ENCODE data around the gene PTX4.
"Not testable (repeated sequence)": the region's sequence is repeated elsewhere in the genome, so short reads cannot be mapped to it uniquely, and the experiment has no call there.

Gene PTX4

DNA sequence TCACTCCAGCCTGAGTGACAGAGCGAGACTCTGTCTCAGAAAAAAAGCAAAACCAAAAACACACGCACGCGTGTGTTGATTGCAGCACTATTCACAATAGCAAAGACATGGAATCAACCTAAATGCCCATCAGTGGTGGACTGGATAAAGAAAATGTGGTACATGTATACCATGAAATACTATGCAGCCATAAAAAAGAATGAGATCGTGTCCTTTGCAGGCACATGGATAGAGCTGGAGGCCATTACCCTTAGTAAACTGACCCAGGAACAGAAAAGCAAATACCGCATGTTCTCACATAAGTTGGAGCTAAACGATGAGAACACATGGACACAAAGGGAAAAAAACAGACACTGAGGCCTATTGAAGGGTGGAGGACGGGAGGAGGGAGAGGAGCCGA, 9.8 kb downstream of the PTX4 start:
- not testable (repeated sequence) for DNase-seq

GRCh38 chr16:1477033-1477432, 11.7 kb downstream of the PTX4 start:
- no peak for DNase-seq

- DNase-seq, result no peak
Measured at GRCh38 chr16:1475552-1476114, 13.1 kb downstream of the PTX4 start.

GRCh38 chr16:1474796-1475551, 13.8 kb downstream of the PTX4 start, which contains the start of gene CLCN7:
Gene CLCN7, minus strand, starts transcription at chr16:1475028. Its CDS starts 54 bp downstream, at chr16:1474974.
- DNase-seq, result peak; percentile 67 to 80

- DNase-seq, result no peak
Measured at GRCh38 chr16:1474082-1474795, 14.5 kb downstream of the PTX4 start.

- no peak for DNase-seq
Measured at GRCh38 chr16:1472974-1473373, 15.8 kb downstream of the PTX4 start.

- no peak for DNase-seq
Measured at GRCh38 chr16:1471569-1472194, 17.1 kb downstream of the PTX4 start.

GRCh38 chr16:1470481-1471251, 18.1 kb downstream of the PTX4 start:
- DNase-seq, result no peak

DNA sequence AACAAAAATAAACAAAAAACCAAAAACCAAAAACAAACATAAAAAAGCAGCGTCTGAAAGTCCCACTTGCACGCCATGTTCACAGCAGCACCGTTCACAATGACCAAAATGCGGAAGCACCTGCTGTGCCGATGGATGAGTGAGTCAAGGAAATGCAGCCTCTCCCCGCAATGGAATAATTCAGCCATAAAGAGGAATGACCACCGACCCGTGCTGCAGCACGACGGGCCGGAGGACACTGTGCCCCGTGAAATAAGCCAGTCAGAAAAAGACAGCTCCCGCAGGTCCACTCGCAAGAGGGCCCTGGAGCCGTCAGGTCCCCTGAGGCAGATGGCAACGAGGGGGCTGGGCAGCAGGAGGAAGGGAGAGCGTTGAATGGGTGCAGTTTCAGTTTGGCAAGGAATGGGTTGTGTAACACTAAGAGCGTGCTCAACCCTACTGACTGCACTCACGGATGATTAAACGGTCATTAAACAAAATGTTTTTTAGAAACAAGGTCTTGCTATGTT, 19.0 kb downstream of the PTX4 start:
- DNase-seq, result no peak

DNA sequence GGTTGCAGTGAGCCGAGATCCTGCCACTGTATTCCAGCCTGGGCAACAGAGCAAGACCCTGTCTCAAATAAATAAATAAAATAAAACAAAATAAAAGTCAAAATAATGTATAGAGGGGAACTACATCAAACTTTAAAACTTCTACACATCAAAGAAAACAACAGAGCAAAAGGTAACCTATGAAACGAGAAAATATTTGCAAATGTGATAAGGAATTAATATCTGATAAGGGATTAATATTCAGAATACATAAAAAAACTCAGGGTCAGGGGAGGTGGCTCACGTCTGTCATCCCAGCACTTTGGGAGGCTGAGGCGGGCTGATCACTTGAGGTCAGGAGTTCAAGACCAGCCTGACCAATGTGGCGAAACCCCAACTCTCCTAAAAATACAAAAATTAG, 19.6 kb downstream of the PTX4 start:
- not testable (repeated sequence) for DNase-seq

GRCh38 chr16:1468426-1468810, 20.3 kb downstream of the PTX4 start:
- DNase-seq, result no peak

- DNase-seq, result no peak
Measured at GRCh38 chr16:1466968-1467521, 21.7 kb downstream of the PTX4 start.

DNA sequence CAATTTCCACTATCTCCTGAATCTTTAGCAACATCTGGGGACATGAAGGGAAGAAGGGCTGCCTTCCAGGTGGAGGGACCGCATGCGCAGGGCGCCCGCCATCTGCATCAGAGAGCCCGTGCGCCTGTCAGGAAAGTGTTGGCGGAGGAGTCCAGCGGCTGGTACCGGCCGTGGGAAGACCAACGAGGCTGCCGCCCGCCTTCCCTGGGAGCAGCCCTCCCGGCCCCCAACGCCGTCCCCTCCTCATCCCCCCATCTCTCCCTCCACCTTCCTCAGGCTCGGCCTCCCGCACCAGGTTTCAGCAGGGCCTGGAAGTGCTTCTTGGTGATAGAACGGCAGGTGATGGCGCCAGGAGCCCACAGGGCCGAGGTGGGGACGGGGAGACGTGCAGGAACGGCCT, 22.7 kb downstream of the PTX4 start:
- DNase-seq, result no peak

DNA sequence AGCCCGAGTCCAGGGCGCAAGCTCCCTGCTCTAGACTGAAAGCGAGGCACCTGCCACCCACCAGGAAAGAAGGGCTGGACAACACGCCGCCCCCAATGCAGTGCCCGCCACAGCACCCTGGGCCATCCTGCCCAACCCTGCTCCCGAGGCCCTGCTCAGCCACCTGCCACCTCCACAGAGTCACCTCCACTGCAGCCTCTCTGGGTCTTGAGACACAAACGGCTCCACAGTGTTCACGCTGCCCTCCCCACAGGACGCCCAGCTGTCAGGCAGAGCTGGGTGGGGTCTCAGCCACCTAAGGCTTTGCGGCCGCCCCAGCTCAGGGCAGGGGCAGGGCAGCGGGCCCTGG, 23.2 kb downstream of the PTX4 start:
- no peak for DNase-seq

DNA sequence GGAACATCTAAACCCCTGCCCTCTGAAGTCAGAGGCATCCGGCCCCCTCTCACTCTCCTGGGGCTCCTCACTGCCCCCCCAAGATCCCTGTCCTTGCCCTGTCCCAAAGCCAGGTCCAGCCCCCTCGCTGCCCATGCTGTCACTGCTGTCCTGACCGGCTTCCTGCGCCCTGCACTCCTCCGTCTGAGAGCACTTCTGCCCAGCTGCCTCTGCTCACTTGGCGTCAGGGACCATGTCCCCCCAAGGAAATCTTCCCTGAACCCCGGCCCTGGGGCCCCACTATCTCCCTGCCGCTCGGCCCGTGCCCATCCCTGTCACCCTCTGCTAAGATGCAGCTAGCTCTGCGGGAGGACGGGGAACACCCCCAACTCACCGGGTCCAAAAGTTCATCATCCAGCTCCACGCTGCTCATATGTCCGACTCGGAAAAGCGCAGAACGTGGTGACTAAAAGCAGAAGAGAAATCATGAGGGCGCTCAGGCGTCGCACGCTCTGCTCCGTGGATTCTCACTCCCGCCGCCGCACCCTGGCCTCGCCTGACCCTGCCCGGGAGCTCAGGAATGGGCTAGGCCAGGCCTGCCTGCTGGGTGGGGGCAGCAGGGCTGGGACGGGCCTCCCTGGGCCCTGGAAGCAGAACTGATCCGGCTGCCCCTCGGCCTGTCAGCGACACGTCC, 23.7 kb downstream of the PTX4 start:
- no peak for DNase-seq

DNA sequence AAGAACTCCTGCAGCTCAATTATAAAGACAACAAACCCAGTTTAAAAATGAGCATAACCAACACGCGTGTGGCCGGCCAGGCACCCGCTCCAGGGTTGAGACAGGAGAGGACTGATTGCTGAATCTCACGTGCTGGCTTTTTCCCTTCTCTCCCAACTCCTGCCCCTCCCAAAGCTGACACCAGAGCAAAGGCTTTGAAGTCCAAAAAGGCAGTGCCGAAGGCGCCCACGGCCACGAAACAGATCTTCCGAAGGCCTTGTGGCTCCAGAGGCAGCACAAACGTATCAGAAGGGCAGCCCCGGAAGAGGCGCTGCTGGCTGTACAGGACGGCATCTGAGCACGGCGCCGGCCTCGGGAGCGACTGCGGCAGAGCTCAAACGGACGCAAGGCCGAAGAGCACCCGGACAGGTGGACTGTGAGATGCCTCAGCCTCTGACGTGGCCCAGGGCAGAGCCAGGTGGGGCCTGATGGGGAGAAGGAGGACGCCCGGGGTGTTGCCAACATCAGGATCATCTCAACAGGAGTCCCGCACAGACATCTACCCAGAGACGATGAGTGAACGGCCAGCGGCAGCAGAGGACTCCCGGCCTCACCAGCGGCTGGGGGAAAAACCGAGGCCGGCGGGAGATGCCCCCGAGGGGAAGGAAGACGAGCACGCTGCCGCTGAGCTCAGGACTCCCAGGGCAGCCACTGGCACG, 24.4 kb downstream of the PTX4 start:
- no peak for DNase-seq

- DNase-seq, result no peak
Measured at GRCh38 chr16:1461146-1461545, 27.6 kb downstream of the PTX4 start.

- DNase-seq, result no peak
Measured at GRCh38 chr16:1460602-1461138, 28.1 kb downstream of the PTX4 start.

DNA sequence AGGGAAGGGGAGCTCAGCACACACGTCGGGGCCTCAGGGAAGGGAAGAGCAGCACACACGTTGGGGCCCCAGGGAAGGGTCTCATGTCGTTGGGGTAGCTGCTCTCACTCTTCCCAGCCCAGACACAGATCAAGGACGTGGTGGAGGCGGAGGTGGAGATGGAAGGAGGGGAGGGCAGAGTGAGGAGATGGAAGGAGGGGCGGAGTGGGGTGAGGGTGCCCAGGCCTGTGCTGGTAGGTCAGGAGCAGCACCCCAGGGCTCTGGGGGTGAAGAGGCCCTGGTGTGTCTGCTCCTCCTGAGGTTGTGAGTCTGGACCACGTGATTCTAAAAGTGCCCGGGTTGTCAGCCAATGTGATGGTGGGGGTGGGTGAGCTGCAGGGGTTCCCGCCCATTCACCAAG, 28.8 kb downstream of the PTX4 start:
- no peak for DNase-seq

DNA sequence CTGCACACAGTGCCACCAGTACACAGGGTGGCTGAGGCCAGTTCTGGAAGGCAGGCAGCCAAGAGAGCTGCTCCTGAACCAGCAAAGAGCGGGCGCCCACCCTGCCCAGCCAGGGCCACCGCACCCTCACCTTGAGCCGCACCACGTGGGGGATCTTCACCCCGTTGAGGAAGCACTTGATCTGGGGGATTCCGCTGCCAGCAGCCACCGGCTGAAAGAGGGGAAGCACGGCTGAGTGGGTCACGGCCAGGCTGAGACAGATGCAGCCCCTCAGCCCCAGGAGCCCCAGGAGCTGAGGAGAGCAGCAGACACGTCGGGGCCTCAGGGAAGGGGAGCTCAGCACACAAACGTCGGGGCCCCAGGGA, 29.8 kb downstream of the PTX4 start:
- no peak for DNase-seq

Measured in hippocampal formation (tissue), 2 donors.